Pancreas (tissue), 10 donors: ENCODE data around the gene SPATA31D4. TPM values are rescaled to one million over a fixed set of nuclear protein-coding genes. Genes with fewer than 3 reads are reported as not detected.

Experiments
- ATAC-seq, 4 donors: fragments of 200-7000 bp; cut with Tn5 transposase; one replicate each; pipeline versions ENCODE4 v1.8.0 to v1.9.1; 2020; ENCODE audit warnings: mild to moderate bottlenecking in 4 of 4, moderate library complexity in 4 of 4
- DNase-seq, 6 donors: peaks; one replicate each; pipeline ENCODE4 v3.0.0-alpha.2; 2020
- FAIRE-seq: peaks from 2 replicates; lab custom pipeline; 2012; peaks lifted over from hg19 to GRCh38; lab: Jason Lieb, UNC
- H3K27ac ChIP-seq, 4 donors: fragments of 200-600 bp; sonication (generic); 1 replicate in 3 of 4; 2 replicates in 1 of 4; pipeline versions ENCODE4 v1.5.0 to v1.8.0; 2020
- H3K27me3 ChIP-seq, 4 donors: fragments of 200-600 bp; one replicate each; pipeline ENCODE4 v1.8.0; 2021
- H3K36me3 ChIP-seq, 3 donors: fragments of 200-600 bp; sonication (generic) in 1 of 3; one replicate each; pipeline versions ENCODE4 v1.5.0 to v1.8.0; 2020 to 2021
- H3K4me1 ChIP-seq, 3 donors: fragments of 200-600 bp; one replicate each; pipeline ENCODE4 v1.8.0; 2021
- H3K4me3 ChIP-seq, 4 donors: fragments of 200-600 bp; sonication (generic) in 2 of 4; one replicate each; pipeline versions ENCODE4 v1.5.0 to v1.8.0; 2020 to 2021
- H3K9me3 ChIP-seq, 4 donors: fragments of 200-600 bp; one replicate each; pipeline ENCODE4 v1.8.0; 2021
- WGBS, 2 donors: extraction: QIAGEN DNeasy Blood & Tissue Kit; methylation state at CpG; one replicate each; pipeline ENCODE4 v1.1.7; 2013; 5-methylcytosine and 5-hydroxymethylcytosine counted together
- intact Hi-C, 3 donors: fragments of 100-400 bp; cut with DNase I; formaldehyde crosslinking; loops; one replicate each; pipeline versions ENCODE4 v1.11.1 to v1.14.2; 2022
- polyA plus RNA-seq, 2 donors: library from polyadenylated mRNA; stranded (reverse); fragments of 200-250 nt; gene quantifications; one replicate each; pipeline ENCODE4 v1.2.3, GENCODE V29; 2013
- total RNA-seq, 6 donors: library from RNA; stranded (reverse); fragmentation: NEBNext Ultra II Directional in 4 of 6; extraction: Animal tissue kit (Norgen Biotek cat#: 25700) in 4 of 6; gene quantifications; one replicate each; pipeline versions ENCODE4 v1.2.1 to v1.2.4, GENCODE V29; 2021 to 2023
- TF ChIP-seq, protein P1 (sequence below), 4 donors: fragments of 200-600 bp; sonication (generic) in 3 of 4; IDR thresholded peaks; one replicate each; pipeline versions ENCODE4 v1.5.0 to v1.8.0; 2021; ENCODE audit warnings: antibody characterized with exemption in 4 of 4
- donor health status: healthy with polysubstance abuse.
- donor health status: DM: no; HTN: no; CAD: no; lungs with moderate emphysema.
- donor health status: DM: no; HTN: no; CAD: no.
- donor health status: control.
- donor health status: control.
- donor health status: Bipolar disorder and iron deficiency.
- donor health status: DM: yes; HTN: yes; CAD: no.
- donor health status: DM: no; HTN: no; CAD: no.
- donor health status: DM: no; HTN: no; CAD: no.
- donor health status: DM: yes; HTN: yes; CAD: no.

Gene SPATA31D4
- total and polyA plus RNA-seq, 8 donors: 0.04 TPM; not detected in 7

DNA sequence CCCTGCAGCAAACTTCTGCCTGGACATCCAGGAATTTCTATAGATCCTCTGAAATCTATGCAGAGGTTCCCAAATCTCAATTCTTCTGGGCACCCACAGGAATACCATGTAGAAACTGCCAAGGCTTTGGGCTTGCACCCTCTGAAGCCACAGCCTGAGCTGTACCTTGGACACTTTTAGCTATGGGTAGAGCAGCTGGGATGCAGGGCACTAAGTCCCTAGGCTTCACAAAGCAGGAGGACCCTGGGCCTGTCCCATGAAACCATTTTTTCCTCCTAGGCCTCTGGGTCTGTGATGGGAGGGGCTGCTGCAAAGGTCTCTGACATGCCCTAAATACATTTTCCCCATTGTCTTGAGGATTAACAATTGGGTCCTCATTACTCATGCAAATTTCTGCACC lies 27.4 kb downstream of the SPATA31D4 start:
- Histone ChIP-seq H3K36me3 (no peaks in the 10 kb centered on the region), H3K4me1 (no peaks in the 10 kb centered on the region), H3K9me3 (no peaks in the 10 kb centered on the region), H3K27ac (no peak overlapping the region), H3K4me3 (no peak overlapping the region), H3K27me3 (no peaks in the 10 kb centered on the region)
- TF ChIP-seq, protein P1, sequence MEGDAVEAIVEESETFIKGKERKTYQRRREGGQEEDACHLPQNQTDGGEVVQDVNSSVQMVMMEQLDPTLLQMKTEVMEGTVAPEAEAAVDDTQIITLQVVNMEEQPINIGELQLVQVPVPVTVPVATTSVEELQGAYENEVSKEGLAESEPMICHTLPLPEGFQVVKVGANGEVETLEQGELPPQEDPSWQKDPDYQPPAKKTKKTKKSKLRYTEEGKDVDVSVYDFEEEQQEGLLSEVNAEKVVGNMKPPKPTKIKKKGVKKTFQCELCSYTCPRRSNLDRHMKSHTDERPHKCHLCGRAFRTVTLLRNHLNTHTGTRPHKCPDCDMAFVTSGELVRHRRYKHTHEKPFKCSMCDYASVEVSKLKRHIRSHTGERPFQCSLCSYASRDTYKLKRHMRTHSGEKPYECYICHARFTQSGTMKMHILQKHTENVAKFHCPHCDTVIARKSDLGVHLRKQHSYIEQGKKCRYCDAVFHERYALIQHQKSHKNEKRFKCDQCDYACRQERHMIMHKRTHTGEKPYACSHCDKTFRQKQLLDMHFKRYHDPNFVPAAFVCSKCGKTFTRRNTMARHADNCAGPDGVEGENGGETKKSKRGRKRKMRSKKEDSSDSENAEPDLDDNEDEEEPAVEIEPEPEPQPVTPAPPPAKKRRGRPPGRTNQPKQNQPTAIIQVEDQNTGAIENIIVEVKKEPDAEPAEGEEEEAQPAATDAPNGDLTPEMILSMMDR (IDR thresholded peaks at IDR 0.05): no peak
- intact Hi-C loops: no loop called here
- DNase-seq (no peak), FAIRE-seq (no peak), ATAC-seq (no peak)

DNA sequence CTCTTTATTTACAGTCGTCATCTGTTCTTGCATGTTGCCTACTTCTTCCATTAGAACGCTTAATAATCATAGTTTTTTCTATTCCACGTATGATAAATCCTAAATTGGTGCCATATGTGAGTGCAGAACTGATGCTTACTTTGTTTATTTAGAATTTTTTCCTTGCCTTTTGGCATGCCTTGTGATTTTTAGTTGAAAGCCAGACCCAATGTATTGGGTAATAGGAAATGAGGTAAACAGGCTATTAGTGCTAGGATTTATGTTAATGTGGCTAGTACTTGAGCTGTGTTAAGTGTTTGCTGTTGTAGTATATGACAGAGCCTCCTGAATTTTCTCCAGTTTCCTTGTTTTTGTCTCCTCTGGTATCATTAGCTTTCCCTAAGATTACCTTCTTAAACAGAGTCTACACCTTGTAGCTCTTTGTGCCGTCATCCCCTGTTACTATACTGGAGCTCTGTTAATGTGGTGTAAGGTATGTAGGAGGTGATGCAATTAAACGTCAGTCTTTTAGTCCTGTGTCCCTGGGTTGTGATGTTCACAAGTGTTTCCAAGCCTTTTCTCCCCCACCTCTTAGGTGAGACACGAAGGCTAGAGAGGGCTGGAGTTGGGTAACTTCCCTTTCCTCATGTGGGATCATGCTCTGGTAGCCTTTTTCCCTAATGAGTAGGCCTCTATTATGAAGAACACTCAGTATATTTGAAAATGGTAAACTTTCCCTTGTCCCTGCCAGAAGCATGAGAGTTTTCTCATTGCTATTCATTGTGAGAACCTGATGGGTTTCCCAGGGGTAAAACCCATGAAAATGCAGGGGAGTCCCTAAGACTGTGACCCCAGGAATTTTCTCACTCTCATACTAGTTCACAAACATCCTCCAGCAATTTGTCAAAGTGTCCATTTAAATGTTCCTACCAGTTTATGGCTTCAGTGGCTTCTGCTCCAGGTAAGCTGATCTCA lies 36.3 kb downstream of the SPATA31D4 start:
- no peaks in the 10 kb centered on the region for H3K9me3 ChIP-seq
- no peak for FAIRE-seq
- TF ChIP-seq, protein P1 (IDR thresholded peaks at IDR 0.05): no peak
- 52 to 59% methylated on average over 6 of the region's 6 CpGs for WGBS, 2 donors
- no peaks in the 10 kb centered on the region for H3K36me3 ChIP-seq
- intact Hi-C loops: no loop called here
- no peak for DNase-seq
- no peak for ATAC-seq
- no peaks in the 10 kb centered on the region for H3K27me3 ChIP-seq
- no peak overlapping the region for H3K4me3 ChIP-seq
- H3K27ac ChIP-seq: no peak overlapping the region
- no peaks in the 10 kb centered on the region for H3K4me1 ChIP-seq

DNA sequence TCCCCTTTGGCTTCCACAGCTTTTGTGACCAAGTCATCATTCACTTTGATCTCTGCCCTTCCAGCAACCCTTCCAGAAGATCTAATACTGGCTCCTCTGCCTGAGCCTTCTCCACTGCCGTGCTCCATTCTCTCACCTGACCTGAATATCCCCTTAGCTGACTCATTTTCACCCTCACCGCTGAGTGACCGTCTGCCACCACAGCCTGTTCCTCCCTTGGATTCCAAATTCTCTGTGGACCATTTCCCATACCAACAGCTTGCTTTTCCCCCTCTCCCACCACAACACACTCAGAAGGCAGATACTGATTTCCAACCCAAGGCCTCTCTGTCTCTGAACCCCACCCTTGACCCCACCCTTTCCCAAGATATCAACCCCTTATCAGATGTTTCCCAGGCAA lies 39.8 kb downstream of the SPATA31D4 start:
- TF ChIP-seq, protein P1 (IDR thresholded peaks at IDR 0.05): no peak
- H3K27me3 ChIP-seq: no peaks in the 10 kb centered on the region
- intact Hi-C loops: no loop called here
- H3K27ac ChIP-seq: no peak overlapping the region
- no peak overlapping the region for H3K4me3 ChIP-seq
- no peaks in the 10 kb centered on the region for H3K36me3 ChIP-seq
- 76 to 82% methylated on average over 3 of the region's 3 CpGs for WGBS, 2 donors
- DNase-seq (no peak), FAIRE-seq (no peak), ATAC-seq (no peak)
- H3K4me1 ChIP-seq: no peaks in the 10 kb centered on the region
- no peaks in the 10 kb centered on the region for H3K9me3 ChIP-seq

DNA sequence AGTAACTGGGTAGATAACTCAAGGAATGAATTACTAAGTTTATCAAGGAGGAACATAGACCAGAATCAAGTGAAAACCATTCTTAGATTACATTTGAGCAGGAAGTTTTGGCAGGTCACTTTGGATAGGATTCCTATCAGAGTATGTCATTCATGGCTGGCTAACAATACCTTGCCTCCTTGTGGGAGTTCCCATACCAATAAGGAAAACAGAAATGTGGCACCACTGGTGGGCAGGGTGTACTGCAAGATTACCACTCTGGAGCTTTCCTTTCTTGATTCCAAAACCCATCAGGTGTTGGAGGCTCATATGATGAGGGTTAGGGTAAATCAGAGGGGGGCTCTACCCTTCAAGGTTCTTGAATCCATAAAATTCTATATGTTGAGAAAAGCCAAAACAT lies 41.7 kb downstream of the SPATA31D4 start:
- intact Hi-C loops: no loop called here
- ATAC-seq (no peak), FAIRE-seq (no peak), DNase-seq (no peak)
- no peak overlapping the region for H3K4me3 ChIP-seq
- no peak overlapping the region for H3K27ac ChIP-seq
- TF ChIP-seq, protein P1 (IDR thresholded peaks at IDR 0.05): no peak
- H3K4me1 ChIP-seq: no peaks in the 10 kb centered on the region
- H3K9me3 ChIP-seq: no peaks in the 10 kb centered on the region
- no peaks in the 10 kb centered on the region for H3K36me3 ChIP-seq
- no peaks in the 10 kb centered on the region for H3K27me3 ChIP-seq

DNA sequence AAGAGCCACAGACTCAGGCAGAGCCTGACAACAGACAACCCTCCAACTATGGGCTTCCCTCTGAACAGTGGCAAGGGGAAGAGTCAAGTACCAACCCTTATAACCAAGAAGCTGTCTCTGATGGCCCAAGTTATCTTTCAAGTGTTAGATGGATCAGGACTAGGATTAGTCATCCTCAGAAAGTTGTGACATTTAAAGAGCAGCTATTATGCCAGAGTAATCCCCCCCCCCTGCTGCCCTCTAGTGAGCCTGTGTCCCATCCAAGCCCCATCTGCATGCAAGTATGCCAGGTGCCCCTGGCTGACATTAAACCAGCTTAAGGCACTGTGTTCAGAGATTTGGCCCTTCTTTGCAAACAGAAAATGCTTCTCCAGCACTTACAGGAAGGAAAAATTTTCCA lies 43.5 kb downstream of the SPATA31D4 start:
- no peak for DNase-seq
- H3K4me3 ChIP-seq: no peak overlapping the region
- intact Hi-C loops: no loop called here
- TF ChIP-seq, protein P1 (IDR thresholded peaks at IDR 0.05): no peak
- no peaks in the 10 kb centered on the region for H3K9me3 ChIP-seq
- H3K36me3 ChIP-seq: no peaks in the 10 kb centered on the region
- H3K4me1 ChIP-seq: no peaks in the 10 kb centered on the region
- H3K27me3 ChIP-seq: no peaks in the 10 kb centered on the region
- no peak for FAIRE-seq
- no peak overlapping the region for H3K27ac ChIP-seq
- ATAC-seq: no peak
